ENCODE data around the gene PKN1.

- TF ChIP-seq CTCF (IDR thresholded peaks at IDR 0.05) (no peak), EZH2 (IDR thresholded peaks at IDR 0.05; ENCODE audit: borderline replicate concordance, insufficient read depth, low read depth, low read length, poor library complexity, severe bottlenecking) (no peak)
These were observed 37.3 kb upstream of the PKN1 start for GRCh38 chr19:14395710-14396336.

Data from B cell (primary cell).